KMS-11 (cell line): Measurements from ENCODE around the gene MAP3K21.

Experiments
- H2AFZ ChIP-seq: fragments of 200-600 bp; sonication (generic); 2 replicates; pipeline ENCODE4 v1.6.1; 2016; ENCODE audit warnings: antibody characterized with exemption, mixed run types, low read depth
- H3K27ac ChIP-seq: fragments of 200-600 bp; sonication (generic); 2 replicates; pipeline ENCODE4 v1.6.1; 2016; ENCODE audit warnings: mild to moderate bottlenecking, mixed run types
- H3K27me3 ChIP-seq: fragments of 200-600 bp; sonication (generic); 2 replicates; pipeline ENCODE4 v1.6.1; 2017; ENCODE audit warnings: mild to moderate bottlenecking, low read depth, mixed run types, moderate library complexity; ENCODE audit not compliant: insufficient read depth
- H3K36me3 ChIP-seq: fragments of 200-600 bp; sonication (generic); 2 replicates; pipeline ENCODE4 v1.6.1; 2017; ENCODE audit warnings: mild to moderate bottlenecking, mixed run types; ENCODE audit not compliant: insufficient read depth
- H3K4me1 ChIP-seq: fragments of 200-600 bp; sonication (generic); 2 replicates; pipeline ENCODE4 v1.6.1; 2016; ENCODE audit warnings: mild to moderate bottlenecking, low read depth, mixed run types; ENCODE audit not compliant: poor library complexity, severe bottlenecking
- H3K4me2 ChIP-seq: fragments of 200-600 bp; sonication (generic); 2 replicates; pipeline ENCODE4 v1.7.0; 2016; ENCODE audit warnings: mild to moderate bottlenecking, mixed run types
- H3K4me3 ChIP-seq: fragments of 200-600 bp; sonication (generic); IDR thresholded peaks from 2 replicates; pipeline ENCODE4 v1.6.1; 2017; ENCODE audit warnings: low read depth, low read length, mixed read lengths; ENCODE audit not compliant: insufficient read depth
- H3K79me2 ChIP-seq: fragments of 200-600 bp; sonication (generic); 2 replicates; pipeline ENCODE4 v1.6.1; 2016; ENCODE audit warnings: low read depth, mixed run types; ENCODE audit not compliant: insufficient read depth
- H3K9ac ChIP-seq: fragments of 200-600 bp; sonication (generic); 2 replicates; pipeline ENCODE4 v1.6.1; 2016; ENCODE audit warnings: mild to moderate bottlenecking, mixed run types
- H4K20me1 ChIP-seq: fragments of 200-600 bp; sonication (generic); 2 replicates; pipeline ENCODE4 v1.6.1; 2016; ENCODE audit warnings: mild to moderate bottlenecking, mixed run types; ENCODE audit not compliant: insufficient read depth
- TF ChIP-seq, protein P1 (sequence below): fragments of 200-600 bp; sonication (generic); conservative IDR thresholded peaks from 2 replicates; pipeline ENCODE4 v1.6.1; 2017; ENCODE audit warnings: low read depth, mild to moderate bottlenecking, antibody characterized with exemption, low read length, moderate library complexity, mixed read lengths

The MAP3K21 gene

DNA sequence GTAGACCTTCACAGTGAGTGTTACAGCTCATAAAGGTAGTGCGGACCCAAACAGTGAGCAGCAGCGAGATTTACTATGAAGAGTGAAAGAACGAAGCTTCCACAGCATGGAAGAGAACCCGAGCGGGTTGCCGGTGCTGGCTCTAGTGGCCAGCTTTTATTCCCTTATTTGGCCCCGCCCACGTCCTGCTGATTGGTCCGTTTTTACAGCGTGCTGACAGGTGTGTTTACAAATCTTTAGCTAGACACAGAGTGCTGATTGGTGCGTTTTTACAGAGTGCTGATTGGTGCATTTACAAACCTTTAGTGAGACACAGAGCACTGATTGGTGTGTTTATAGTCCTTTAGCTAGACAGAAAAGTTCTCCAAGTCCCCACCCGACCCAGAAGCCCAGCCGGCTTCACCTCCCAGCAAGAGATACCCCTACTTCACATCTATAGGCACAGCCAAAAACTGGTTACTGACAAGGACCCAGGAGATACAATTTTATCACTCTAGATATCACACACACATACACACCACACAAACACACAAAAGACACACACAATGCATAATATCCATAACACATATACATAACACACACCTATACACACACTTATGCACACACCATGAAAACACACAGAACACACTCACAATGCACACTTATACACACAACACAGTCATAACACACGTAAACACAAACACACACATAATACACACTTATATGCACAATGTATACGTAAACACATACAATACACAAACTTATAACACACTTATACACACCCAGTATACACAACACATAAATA lies 68.5 kb downstream of the MAP3K21 start:
- no peak overlapping the region for H2AFZ ChIP-seq

DNA sequence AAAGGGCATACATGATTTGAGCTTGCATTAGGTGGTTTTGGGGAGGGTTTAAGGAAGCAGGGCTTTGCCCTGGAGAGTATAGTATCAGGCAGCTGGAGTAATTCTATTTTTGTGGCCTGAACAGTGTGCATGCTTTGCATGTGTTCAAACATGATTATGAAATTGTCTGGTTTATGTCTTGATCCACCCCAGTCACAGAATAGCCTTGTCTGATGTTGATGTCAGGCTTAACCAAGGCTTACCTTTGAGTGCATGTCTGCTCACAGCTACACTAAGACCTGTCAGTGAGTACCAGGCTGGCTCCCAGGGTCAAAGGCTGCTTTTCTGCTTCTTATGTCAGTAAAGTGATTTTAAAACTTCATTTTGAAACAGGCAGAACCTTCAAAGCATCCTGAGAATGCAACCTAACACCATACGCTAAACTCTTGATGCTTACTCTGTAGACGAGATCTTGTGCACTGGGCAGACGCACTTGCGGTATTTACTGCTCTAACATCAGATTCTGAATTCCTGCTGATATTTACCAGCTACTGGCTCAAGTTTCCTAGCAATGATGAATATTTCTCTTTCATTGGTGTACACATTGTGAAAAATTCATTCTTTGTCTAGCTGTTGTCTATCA lies 78.9 kb downstream of the MAP3K21 start:
- Histone ChIP-seq H3K4me2 (no peak overlapping the region), H3K36me3 (no peaks in the 10 kb centered on the region), H4K20me1 (no peaks in the 10 kb centered on the region), H3K27ac (no peak overlapping the region), H3K4me3 (no peak overlapping the region), H3K9ac (no peak overlapping the region), H2AFZ (no peak overlapping the region), H3K4me1 (peaks cover 5% of the 10 kb centered on the region), H3K27me3 (no peaks in the 10 kb centered on the region), H3K79me2 (no peaks in the 10 kb centered on the region)
- TF ChIP-seq, protein P1, sequence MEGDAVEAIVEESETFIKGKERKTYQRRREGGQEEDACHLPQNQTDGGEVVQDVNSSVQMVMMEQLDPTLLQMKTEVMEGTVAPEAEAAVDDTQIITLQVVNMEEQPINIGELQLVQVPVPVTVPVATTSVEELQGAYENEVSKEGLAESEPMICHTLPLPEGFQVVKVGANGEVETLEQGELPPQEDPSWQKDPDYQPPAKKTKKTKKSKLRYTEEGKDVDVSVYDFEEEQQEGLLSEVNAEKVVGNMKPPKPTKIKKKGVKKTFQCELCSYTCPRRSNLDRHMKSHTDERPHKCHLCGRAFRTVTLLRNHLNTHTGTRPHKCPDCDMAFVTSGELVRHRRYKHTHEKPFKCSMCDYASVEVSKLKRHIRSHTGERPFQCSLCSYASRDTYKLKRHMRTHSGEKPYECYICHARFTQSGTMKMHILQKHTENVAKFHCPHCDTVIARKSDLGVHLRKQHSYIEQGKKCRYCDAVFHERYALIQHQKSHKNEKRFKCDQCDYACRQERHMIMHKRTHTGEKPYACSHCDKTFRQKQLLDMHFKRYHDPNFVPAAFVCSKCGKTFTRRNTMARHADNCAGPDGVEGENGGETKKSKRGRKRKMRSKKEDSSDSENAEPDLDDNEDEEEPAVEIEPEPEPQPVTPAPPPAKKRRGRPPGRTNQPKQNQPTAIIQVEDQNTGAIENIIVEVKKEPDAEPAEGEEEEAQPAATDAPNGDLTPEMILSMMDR = no peak

More for the DNA sequence above, 68.5 kb downstream of the MAP3K21 start:
- H4K20me1 ChIP-seq = no peaks in the 10 kb centered on the region
- H3K27ac ChIP-seq = no peak overlapping the region
- no peak overlapping the region for H3K4me2 ChIP-seq
- no peaks in the 10 kb centered on the region for H3K36me3 ChIP-seq
- TF ChIP-seq, protein P1 = no peak
- H3K27me3 ChIP-seq = no peaks in the 10 kb centered on the region
- H3K4me1 ChIP-seq = peaks cover 7% of the 10 kb centered on the region
- no peak overlapping the region for H3K4me3 ChIP-seq
- H3K79me2 ChIP-seq = no peaks in the 10 kb centered on the region
- H3K9ac ChIP-seq = no peak overlapping the region

DNA sequence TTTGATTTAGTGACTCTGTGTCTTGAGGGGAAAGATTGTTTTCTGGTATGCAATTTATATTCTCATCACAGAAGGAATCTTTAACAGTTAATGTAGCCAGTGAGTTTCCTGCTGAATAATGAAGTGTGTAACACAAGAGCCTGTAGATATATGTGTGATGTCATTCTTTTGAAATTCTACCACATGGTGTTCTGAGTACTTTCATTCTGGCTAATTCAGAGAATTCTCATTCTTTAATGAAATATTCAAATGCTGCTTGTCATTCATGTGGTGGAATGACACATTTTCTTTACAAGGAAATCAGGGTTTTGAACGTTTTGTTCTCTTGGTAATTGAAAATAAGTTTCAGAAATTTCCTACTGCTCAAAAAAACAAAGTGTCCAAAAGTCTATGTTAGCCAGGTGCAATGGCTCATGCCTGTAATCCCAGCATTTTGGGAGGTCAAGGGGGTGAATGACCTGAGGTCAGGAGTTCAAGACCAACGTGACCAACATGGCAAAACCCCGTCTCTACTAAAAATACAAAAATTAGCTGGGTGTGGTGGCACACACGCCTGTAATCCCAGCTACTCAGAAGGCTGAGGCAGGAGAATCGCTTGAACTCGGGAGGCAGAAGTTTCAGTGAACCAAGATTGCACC lies 79.6 kb downstream of the MAP3K21 start:
- H2AFZ ChIP-seq = no peak overlapping the region
- H3K79me2 ChIP-seq = no peaks in the 10 kb centered on the region
- no peak overlapping the region for H3K27ac ChIP-seq
- TF ChIP-seq, protein P1 = no peak
- no peaks in the 10 kb centered on the region for H4K20me1 ChIP-seq
- H3K36me3 ChIP-seq = no peaks in the 10 kb centered on the region
- no peak overlapping the region for H3K4me2 ChIP-seq
- no peak overlapping the region for H3K9ac ChIP-seq
- H3K27me3 ChIP-seq = no peaks in the 10 kb centered on the region
- H3K4me1 ChIP-seq = peaks cover 5% of the 10 kb centered on the region
- H3K4me3 ChIP-seq = no peak overlapping the region

DNA sequence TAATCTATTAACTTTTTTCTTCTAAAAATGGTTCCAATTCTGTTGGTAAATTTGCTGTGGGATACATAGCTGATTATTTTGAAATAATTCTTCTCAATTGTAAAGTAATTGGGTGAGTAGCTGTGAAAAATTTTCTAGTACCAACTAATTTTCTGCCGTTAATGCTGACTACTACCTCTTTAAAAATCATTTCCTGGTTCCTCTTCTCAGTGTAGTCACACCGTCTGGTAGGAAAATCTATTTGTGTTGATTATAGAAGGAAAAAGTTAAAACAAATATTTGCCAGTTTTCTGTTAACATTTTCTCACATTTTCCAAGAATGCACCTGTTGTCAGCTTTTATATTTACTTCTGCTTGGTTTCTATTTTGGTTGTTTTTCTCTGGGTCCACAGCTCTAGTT lies 82.0 kb downstream of the MAP3K21 start:
- H2AFZ ChIP-seq = no peak overlapping the region
- no peaks in the 10 kb centered on the region for H3K36me3 ChIP-seq
- H3K27ac ChIP-seq = no peak overlapping the region
- no peak overlapping the region for H3K4me3 ChIP-seq
- no peaks in the 10 kb centered on the region for H3K79me2 ChIP-seq
- H3K27me3 ChIP-seq = no peaks in the 10 kb centered on the region
- H3K9ac ChIP-seq = no peak overlapping the region
- H3K4me2 ChIP-seq = no peak overlapping the region
- H4K20me1 ChIP-seq = no peaks in the 10 kb centered on the region
- peaks cover 5% of the 10 kb centered on the region for H3K4me1 ChIP-seq
- TF ChIP-seq, protein P1 = no peak
